ENCODE data around the gene SHISA8.

Gene SHISA8

DNA sequence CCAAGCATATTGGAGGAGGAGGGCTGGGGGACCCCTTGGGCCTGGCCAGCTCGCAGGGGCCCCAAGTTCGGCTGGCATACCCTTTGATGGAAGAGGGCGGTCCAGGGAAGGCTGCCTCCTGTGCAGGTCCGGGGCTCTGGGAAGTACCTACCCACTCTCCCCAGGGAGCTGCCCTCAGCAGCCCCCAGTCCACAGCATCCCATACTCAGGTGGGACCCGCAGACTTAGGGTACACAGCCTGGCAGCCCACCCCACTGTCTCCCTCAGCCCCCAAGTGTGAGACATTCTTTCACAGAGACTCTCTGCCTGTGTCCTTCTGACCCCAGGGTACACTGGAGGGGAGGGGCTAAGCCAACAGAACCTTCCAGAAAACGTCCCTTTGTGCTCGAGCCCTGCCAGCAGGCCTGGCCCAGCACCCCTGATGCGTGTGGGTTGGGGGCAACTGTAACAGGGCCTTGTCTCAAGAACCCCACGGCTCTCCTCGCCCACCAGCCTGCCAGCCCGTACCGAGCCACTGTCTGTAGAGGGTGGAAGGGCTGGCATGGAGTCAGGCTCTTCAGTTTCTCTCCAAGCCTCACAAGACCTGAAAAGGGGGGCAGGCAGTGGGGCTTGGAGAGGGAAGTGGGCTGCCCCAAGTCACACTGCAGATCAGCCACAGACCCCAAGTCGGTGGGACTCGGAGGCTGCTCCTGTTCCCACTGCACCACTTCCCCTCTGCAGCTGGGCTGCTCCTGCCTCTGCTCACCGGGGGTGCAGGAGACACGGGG lies 18.7 kb upstream of the SHISA8 start:
- no peak for FAIRE-seq

DNA sequence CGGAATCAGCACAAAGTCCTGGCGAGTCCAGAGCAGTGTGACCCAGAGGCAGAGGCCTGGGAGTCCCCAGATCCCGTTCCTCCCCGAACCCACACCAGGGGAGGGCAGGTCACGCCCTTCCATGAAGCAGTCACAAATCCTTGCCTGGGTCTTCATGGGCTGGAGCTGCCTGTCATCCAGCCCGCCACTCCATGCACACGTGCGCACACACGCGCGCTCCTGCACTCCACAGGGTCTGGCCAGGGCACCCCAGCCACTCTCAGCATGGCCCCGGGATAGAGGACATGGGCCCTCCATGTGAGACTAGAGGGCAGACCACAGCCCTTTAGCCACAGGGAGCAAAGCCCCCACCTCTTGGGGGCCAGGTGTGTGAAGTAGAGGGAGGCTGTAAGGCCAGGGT lies 17.5 kb upstream of the SHISA8 start:
- FAIRE-seq: no peak

DNA sequence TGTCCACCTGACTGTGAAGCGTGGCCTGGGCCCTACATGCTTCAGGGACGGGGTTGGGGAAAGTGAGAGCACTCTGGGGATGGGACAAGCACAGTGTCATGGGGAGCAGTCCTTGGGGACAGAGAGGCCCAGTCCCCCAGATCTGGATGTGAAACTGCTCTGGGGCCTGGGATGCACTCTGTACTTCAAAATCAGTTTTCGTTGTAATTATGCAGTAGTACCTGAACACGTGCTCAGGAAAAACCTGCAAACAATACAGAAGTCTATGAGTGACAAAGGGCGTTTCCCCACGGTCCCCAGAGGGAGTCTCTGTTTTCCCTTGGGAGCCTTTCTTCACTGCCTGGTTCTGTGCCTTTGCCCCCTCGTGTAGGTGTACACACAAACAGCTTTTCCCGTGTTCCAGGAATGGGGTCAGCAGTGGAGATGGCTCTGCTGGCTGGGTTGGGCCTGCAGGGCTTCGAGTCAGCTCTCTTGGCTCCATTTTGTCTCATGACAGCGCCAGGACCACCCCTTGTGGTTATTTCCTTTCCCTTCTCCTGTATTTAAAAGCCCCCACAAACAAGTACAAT lies 16.9 kb upstream of the SHISA8 start:
- no peak for FAIRE-seq

DNA sequence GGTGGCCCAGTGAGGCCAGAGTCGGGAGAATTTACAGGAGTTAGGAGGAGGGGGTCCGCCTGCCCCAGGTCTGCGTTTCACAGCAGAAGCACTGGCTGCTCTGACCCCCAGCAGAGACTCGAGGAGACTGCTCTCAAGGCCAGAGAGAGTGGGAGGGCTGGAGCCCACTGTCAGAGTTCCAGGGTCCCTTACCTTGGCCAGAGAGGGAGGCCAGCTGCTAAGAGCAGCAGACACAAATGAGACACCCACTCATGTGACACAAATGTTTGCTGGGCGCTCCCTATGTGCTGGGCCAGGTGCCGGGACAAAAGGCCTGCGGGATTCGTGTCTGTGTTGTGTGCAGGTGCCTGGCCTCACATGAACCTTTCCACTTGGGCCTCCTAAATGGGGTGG lies 14.5 kb upstream of the SHISA8 start:
- FAIRE-seq: no peak

DNA sequence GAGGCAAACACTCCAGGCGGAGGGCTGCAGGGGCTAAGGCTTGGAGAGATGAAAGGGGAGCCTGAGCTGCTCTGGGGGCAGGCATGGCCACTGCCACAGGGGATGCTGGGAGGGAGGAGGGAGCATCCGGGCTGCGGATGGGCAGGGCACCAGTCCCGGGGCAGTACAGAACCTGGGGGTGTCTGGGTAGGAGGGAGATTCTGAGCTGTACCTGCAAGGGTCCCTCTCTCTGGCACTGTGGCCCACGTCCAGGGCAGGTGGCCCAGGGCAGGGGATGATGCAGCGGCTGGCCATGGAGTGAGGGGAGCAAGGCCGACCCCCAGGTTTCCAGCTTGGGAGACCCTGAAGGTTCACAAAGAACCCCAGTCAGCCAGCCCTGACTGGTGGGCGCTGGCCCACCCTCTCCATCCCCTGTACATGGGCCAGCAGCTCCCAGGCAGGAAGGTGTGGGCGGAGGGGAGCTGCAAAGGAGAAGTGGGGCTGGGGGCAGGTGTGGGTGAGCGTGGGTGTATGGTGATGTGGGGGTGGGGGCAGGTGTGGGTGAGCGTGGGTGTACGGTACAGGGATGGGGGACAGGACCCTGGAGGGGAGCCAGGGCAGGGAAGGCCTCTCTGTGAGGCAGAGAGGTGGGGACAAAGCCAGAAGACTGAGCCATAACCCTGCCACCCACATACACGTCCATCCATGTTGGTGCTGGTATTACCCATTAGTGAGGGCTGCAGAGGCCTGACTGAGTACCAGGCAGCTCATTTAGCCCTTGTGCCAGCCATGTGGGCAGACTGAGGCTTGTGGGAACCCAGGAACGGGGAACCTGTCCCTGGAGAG lies 13.9 kb upstream of the SHISA8 start:
- no peak for FAIRE-seq

DNA sequence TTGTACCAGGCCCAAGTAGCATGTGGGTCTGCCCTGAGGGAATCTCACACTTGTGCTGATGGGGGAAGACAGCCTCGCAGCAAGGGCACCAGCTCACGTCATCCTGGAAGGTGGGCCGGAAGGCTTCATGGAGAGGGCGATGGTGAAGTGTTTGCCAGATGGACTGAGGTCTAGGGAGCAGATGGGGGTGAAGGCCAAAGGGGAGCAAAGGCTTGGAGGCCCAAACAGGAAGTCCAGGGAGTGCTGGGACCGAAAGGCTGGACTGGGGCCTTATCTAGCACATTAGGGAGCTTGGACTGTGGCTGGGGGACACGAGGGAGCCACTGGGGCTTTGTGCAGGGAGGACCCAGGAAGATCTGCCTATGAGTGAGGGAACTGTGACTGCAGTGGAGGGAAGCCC lies 12.9 kb upstream of the SHISA8 start:
- no peak for FAIRE-seq

DNA sequence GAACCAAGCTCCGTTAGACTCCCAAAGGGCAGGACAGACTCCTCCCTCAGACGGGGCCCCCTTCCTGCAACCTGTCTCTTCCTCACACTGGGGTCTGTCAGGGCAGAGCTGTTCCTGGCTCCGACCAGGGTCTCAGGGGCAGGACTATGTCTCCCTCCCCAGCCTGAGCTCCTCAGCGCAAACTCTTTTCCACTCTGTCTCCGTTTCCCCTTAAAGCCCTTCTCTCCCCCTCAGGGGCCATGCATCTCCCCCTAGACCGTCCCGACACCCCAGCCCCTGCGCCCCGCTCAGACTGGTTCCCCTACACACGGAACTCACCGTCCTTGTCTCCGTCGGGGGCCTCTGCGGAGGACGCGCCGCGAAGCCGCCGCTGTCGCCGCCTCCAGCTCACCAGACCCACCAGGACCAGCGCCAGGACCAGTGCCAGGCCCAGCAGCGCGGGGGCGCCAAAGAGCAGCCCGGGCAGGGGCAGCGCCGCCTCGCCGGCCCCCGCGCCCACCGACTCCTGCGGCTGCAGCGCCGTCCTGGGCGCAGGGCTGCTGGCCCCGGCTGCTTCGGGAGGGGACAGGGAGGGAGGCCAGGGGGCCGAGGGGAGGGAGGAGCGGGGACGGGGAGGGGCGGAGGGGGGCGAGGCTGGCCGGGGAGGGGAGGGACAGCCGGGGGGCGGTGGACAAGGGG lies 11.0 kb upstream of the SHISA8 start:
- no peak for FAIRE-seq

DNA sequence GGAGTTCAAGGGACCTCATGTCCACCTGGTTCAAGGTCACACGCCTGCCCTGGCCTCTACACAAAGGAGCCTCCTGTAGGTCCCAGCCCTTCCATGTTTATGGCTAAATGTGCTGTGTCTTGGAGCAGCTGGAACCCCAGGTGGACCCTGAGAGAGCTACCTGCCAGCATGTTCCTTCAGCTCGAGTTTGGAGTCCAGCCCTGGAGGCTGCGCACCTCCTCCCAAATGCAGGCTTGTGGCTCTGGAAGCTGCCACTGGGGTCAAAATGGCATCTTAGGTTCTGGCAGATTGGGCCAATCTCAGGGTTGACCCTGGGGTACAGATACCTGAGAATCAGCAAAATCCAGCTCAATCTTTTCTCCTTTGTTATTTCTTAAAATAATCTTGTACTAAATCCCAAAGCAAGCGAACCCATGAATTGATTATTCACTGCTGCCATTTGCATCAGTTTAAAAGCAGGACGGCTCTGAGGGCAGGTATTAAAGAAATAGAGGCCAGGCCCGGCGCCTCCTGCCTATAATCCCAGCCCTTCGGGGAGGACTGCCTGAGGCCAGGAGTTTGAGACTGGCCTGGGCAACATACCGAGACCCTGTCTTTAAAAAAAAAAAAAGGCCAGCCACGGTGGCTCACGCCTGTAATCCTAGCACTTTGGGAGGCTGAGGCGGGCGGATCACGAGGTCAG lies 8.9 kb upstream of the SHISA8 start:
- no peak for FAIRE-seq

DNA sequence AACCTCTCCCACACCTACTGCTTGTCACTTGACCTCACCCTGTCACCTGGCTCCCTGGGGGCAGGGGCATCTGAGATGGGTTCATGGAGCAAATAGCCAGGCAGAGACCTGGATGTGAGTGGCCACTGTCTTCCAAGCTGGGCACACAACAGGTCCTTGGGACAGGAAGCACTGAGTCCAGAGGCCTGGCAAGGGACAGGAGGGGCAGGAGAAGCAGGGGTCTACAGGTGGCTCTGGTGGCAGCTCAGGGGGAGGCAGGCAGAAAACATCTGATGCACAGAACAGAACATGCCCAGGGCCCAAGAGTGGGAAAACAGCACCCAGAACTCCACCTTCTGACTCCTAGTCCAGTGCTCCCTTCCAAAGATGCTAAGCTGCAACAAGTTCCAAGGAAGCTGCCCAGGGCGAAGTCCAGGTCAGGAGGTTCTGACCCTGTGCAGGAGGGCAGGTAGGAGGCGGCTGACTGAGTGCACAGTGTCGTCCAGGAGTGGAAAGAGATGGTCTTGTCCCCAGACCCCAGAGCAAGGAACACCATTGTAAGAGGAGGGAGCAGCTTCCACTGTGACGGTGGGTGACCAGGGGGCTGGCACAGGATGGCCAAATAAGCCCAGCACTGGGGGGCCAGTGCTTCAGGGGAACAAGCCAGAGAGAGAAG lies 8.2 kb upstream of the SHISA8 start:
- FAIRE-seq: no peak

DNA sequence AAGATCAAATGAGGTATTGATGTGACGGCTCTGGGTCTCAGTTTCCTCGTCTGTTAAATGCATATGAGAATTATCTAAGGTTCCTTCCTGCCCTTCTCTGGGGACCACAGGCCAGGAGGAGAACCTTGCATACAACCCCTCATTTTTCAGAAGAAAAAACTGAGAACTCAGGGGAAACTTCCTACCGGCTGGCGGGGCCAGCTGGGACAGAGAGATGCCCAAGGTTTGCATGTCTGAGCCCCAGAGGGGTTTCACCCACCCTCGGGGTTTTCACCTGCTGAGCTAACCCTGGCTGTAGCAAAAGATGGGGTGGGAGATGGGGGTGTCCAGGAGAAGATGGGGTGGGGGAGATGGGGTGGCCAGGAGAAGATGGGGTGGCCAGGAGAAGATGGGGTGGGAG lies 7.5 kb upstream of the SHISA8 start:
- FAIRE-seq: no peak

DNA sequence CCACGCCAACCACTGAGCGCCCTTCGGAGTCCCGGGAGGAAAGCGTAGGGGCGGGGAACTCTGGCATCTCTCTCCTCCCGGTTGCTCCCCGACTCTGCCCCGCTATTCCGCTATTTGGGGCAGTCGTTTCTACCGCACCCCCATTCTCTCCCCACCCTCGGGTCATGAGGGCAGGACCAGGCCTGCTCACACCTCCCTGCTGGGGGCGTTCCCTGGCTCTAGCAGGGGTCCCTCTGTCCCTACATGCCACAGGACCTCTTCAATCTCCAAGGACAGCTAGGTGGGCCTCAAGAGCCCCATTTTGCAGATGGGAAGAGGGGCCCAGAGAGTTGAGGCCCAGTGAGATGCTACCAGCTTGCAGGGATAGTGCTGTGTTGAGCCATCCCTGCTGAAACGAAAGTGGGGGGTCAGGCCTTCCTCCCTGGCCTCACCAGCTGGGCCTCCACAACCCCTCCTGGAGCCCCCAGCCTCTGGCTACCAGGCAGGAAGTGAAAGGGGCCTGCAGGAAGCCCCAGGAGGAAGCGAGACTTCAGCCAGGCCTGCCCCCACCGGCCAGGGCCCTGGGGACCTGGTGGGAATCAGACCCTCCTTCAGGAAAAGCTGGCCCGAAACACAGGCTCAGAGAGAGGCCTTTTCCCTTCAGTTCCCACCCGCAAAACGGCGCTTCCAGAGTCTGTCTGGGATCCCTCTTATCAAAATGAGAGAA lies 5.5 kb upstream of the SHISA8 start:
- FAIRE-seq: no peak

DNA sequence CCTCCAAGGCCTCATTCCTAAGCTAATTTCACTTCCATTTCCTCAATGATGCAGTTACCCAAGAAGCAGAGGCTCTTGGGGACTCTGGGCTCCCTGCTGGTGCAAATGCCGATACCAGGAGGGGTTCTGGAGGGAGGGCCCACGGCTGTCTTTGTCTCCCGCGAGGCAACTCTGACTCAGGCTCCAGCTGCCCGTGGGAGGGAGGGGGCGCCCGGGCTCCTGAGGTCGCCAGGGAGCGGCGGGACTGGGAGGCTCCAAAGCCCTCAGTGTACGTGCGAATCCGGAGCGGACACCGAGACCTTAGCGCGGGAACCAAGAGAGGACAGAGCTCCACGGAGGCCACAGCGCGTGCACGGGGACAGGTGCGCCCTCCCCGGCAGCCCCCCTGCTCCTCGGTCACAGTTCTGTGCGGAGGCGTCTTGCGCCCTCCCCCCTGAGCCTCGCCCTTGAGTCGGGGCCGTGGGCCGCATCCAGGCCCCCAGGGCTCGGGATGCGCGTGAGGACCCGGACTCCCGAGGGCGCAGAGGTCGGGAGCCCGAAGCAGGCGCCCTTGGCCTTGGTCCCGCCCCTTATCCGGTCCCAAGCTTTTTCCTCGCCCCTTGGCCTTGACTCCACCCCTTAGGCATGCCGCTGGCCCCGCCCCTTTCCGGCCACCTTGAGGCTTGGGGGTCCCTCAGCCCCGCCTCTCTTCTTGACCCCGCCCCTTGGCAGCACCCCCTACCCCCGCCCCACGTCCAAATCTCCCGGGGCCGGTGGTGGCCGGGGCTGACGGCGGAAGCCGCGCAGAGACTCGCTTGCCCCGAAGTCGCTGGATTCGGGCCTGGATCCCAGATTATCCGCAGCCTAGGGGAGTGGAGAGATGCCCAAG lies 4.7 kb upstream of the SHISA8 start:
- no peak for FAIRE-seq

DNA sequence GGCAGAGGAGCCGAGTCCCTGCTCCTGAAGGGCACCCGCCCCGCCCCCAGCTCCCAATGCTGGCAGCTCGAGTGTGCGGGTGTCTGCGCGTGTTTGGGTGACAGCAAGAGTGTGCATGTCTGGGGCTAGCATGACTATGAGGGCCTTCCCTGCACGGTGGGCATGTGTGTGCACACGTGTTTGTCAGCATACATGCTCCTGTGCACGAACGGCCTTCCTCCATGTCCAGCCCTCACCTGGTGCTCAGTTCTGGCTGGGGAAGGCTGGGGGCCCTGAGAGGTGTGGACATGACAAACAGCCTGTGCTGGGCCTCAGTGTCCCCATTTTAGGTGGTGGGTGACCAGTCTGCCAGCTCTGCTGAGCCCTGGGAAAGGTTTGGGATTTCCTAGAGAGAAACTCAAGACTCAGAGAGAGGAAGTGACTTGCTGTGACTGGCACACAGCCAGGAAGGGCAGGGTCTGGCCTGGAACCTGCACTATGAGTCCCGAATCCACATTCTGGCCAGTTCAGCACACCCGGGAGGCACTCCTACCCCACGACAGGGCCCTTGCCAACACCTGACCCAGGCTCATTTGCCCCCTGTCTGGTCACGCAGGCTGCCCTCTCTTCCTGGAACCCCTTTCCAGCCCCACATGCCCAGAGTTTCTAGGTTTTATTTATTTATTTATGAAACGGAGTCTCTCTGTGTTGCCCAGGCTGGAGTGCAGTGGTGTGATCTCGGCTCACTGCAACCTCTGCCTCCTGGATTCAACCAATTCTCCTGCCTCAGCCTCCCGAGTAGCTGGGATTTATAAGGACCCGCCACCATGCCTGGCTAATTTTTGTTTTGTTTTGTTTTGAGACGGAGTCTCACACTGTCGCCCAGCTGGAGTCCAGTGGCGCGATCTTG lies 3.3 kb upstream of the SHISA8 start:
- FAIRE-seq: no peak

DNA sequence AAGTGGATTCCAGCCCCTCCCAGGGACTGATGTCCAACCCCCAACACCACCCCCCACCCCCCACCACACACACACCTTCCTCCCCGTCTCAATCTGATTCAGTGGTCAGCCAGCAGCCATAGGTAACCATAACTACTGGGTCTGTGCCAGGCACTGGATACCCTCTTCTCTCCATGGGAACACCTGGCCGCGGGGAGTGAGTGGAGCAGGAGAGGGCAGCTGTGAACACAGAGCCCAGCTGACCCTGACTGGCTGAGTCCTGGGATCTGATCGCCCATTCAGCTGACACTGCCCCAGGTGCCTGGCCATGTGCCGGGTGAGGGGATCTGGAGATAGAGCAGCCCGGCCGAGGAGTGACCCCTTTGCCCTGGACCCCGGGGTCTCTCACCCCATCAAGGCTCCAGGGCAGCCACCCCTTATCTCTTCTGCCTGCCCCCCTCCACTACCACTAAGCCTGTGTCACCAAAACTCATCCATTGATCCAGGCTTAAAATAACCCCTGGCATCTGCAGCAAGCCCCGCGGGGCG lies 2.6 kb upstream of the SHISA8 start:
- no peak for FAIRE-seq

DNA sequence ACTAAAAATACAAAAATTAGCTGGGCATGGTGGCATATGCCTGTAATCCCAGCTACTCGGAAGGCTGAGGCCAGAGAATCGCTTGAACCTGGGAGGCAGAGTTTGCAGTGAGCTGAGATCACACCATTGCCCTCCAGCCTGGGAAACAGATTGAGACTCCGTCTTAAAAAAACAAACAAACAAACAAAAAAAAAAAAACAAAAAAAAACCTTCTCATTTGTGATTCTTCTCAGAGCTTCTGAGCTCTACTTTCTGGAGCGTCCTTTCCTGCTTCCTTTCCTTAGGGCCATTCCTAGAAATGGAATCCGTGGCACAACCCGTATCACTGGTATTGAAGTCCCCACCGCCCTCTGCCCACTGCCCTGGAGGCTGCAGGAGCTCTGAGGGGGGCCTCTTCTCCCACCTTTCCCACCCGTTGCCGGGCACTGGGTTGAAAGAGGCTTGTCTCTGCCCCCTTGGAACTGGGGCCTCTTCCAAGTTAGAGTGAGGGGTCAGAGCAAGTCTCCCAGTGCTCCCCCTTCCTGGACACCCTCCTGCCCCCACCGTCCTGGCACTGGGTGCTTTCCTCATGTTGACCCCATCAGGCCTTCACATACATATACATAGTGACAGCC lies 2.0 kb upstream of the SHISA8 start:
- FAIRE-seq: no peak

DNA sequence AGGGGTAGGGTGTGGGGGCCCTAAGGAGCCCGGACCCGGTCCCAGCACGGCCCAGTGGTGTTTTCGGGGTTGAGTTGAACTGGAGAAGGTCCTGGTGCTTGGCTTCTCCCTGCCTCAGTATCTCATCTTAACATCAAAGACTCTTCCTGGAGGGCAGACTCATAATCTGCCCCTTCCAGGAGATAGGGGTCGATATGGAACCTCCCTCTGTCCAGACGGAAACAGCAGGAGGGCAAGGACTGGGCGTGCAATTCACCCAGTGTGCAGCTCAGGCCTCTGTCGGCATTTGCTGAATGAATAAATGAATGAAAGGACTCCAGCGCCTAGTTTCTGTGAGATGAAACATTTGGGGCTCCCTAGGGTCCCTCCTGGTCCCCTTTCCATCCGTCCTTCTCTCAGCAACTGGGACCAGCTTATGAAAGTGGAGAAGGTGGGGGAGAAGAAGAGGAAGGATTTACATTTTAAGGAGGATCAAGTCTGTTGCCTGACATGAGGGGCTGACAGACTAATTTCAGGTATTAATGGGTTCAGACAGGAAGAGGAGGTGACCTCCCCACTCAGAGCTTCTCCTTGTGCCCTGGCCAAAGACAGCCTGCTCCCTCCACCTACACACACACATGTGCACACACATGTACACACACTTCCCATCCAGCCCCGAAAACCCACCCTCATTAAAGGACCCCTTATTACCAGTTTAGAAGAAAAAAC lies 1.1 kb upstream of the SHISA8 start:
- FAIRE-seq: no peak

DNA sequence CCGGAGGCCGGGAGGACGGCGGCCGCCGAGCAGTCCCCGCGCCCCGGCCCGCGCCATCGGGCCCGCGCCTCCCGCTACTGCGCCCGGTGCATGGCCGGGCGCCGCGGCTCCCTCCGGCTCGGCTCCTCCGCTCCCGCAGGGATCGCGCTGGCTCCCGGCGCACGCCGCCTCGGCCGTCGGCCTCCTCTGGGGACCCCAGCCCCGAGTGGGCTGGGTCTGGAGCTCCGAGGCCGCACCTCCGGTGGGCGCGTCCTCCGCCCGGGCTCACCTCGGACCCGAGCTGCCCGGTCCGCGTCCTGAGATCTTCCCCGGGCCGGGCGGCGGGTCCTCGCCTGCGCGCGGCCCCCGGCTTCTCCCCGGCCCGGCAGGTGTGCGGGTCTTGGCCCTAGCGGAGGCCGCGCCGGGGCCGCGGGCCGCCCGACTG lies 251 bp downstream of the SHISA8 start:
- FAIRE-seq: no peak

Data from A204.1 (cell line).